Chondrocyte (in vitro differentiated cells): ENCODE measurements around the gene PLCG1. TPM values are rescaled to one million over a fixed set of nuclear protein-coding genes. Genes with fewer than 3 reads are reported as not detected.

Experiments
- DNase-seq: peaks from one replicate; pipeline ENCODE4 v3.0.0; 2021; ENCODE audit warnings: mixed read lengths, low spot score
- H3K27ac Mint-ChIP-seq: one replicate; pipeline ENCODE4 v1.8.0; 2021; ENCODE audit warnings: mild to moderate bottlenecking, moderate library complexity, mixed read lengths; ENCODE audit not compliant: unreplicated experiment
- H3K27me3 Mint-ChIP-seq: 2 replicates; pipeline ENCODE4 v1.8.0; 2021; ENCODE audit warnings: low read depth, mixed read lengths
- H3K36me3 Mint-ChIP-seq: 2 replicates; pipeline ENCODE4 v1.8.0; 2021; ENCODE audit warnings: low read depth, mixed read lengths
- H3K4me1 Mint-ChIP-seq: 2 replicates; pipeline ENCODE4 v1.8.0; 2021; ENCODE audit warnings: low read depth, mild to moderate bottlenecking, mixed read lengths
- H3K4me3 Mint-ChIP-seq: one replicate; pipeline ENCODE4 v1.8.0; 2021; ENCODE audit warnings: mild to moderate bottlenecking, moderate library complexity, mixed read lengths; ENCODE audit not compliant: unreplicated experiment
- H3K9me3 Mint-ChIP-seq: 2 replicates; pipeline ENCODE4 v1.8.0; 2021; ENCODE audit warnings: low read depth, mixed read lengths
- CTCF ChIP-seq: fragments of 200-600 bp; sonication (generic); IDR thresholded peaks from 2 replicates; pipeline ENCODE4 v1.5.0; 2021; ENCODE audit warnings: antibody characterized with exemption, mild to moderate bottlenecking, moderate library complexity
- total RNA-seq: library from RNA; stranded (reverse); gene quantifications from 3 replicates; pipeline ENCODE4 v1.2.1, GENCODE V29; 2021

PLCG1 gene
- total RNA-seq, 1 donor from 2014 or later = 152 TPM

GRCh38 chr20:41142245-41142644, 4.9 kb downstream of the PLCG1 start:
- H3K27ac Mint-ChIP-seq = peak overlapping the region; percentile 12
- H3K4me3 Mint-ChIP-seq = no peak overlapping the region
- no peaks in the 10 kb centered on the region for H3K36me3 Mint-ChIP-seq
- H3K9me3 Mint-ChIP-seq = no peaks in the 10 kb centered on the region
- DNase-seq = no peak
- no peaks in the 10 kb centered on the region for H3K27me3 Mint-ChIP-seq
- no peak for TF ChIP-seq CTCF
- H3K4me1 Mint-ChIP-seq = peaks cover 73% of the 10 kb centered on the region

DNA sequence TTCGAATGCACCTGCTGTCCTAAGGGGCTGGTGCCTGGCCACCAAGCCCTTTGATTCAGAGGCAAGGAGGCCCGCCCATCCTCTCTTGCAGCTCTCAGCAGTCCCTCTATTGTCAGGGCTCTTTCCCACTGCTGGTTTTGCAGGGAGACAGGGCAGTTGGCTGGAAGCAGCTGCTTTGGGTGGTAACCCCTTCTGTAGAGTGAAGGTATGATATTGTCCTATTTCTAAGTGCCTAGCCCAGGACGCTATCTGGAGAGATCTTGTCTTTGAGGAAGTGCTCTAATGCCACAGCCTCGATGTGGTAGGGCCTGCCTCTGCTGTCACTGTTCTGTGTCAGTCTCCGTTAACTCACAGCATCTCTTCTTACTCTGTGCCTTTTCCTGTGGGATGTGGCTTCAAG, 5.6 kb downstream of the PLCG1 start:
- Mint-ChIP-seq H3K27ac (peak overlapping the region; percentile 5), H3K4me1 (peaks cover 78% of the 10 kb centered on the region), H3K36me3 (no peaks in the 10 kb centered on the region), H3K4me3 (no peak overlapping the region), H3K9me3 (no peaks in the 10 kb centered on the region), H3K27me3 (no peaks in the 10 kb centered on the region)
- DNase-seq = peak; percentile 35
- no peak for TF ChIP-seq CTCF

DNA sequence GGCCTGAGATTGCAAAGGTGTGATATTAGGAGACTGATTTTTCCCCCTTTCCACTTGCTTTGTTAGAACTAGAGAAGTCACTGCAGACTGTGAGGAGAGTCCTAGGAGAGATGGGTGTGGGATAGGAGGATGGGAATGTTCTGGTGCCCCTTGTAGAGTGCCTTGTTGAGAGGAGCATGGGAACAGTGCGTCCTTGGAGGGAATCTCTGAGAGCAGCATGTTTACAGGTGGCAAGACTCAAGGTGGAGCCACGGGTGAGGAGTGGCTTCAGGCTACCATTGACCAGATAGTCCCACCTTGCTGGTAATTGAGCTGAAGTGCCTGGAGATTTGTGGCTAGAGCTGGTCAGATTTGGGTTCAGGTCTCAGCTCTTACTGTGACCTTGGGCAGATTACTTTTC, 6.0 kb downstream of the PLCG1 start:
- H3K4me3 Mint-ChIP-seq = no peak overlapping the region
- TF ChIP-seq CTCF = no peak
- peak; percentile 15 for DNase-seq
- H3K4me1 Mint-ChIP-seq = peaks cover 79% of the 10 kb centered on the region
- H3K27me3 Mint-ChIP-seq = no peaks in the 10 kb centered on the region
- H3K9me3 Mint-ChIP-seq = no peaks in the 10 kb centered on the region
- H3K36me3 Mint-ChIP-seq = no peaks in the 10 kb centered on the region
- peak overlapping the region; percentile 5 for H3K27ac Mint-ChIP-seq

DNA sequence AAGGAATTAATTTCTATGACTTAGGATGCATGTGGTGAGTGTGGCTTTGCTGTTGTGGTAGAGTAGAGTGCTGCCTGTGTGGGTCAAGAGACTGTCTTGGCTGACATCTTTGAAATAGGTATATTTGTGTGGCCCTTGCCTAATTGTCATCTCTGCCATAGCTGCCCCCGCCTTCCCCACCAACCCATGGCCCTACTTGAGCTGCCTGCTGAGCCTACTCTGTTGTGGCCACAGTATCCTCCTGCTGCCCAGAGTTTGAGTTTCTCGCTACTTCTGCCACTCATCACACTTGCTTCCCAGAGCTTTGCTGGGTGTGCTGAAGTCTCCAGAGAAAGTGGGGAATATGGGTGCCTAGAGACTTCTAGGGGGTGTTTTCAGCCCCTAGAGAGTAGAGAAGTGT, 8.0 kb downstream of the PLCG1 start:
- peak; percentile 54 for DNase-seq
- Mint-ChIP-seq H3K4me3 (no peak overlapping the region), H3K4me1 (peaks cover 67% of the 10 kb centered on the region), H3K36me3 (no peaks in the 10 kb centered on the region), H3K27ac (no peak overlapping the region), H3K27me3 (no peaks in the 10 kb centered on the region), H3K9me3 (no peaks in the 10 kb centered on the region)
- no peak for TF ChIP-seq CTCF

GRCh38 chr20:41145821-41146620, 8.7 kb downstream of the PLCG1 start:
- Mint-ChIP-seq H3K27me3 (no peaks in the 10 kb centered on the region), H3K27ac (peak overlapping the region; percentile 2), H3K4me1 (peaks cover 60% of the 10 kb centered on the region), H3K4me3 (no peak overlapping the region), H3K9me3 (no peaks in the 10 kb centered on the region), H3K36me3 (no peaks in the 10 kb centered on the region)
- DNase-seq = peak; percentile 70
- TF ChIP-seq CTCF = no peak
